T-helper 2 cell treated with Interferon-gamma antibody and Interleukin-4, amounts not matched to agents 100 ng/mL and 5 ng/mL, for 36 hours (primary cell): ENCODE data around the gene PAMR1. TPM values are rescaled to one million over a fixed set of nuclear protein-coding genes. Genes with fewer than 3 reads are reported as not detected.

ENCODE experiments used
- intact Hi-C: fragments of 100-400 bp; cut with micrococcal nuclease; formaldehyde crosslinking; loops from one replicate; pipeline ENCODE4 v1.15.1; 2023
- total RNA-seq: library from RNA; stranded (reverse); gene quantifications from 2 replicates; pipeline ENCODE4 v1.2.3, GENCODE V29; 2022

PAMR1 gene
- total RNA-seq, 1 donor from 2014 or later = not detected

GRCh38 chr11:35459489-35459888 is 65.9 kb downstream of the PAMR1 start:
- intact Hi-C loops = no loop called here

GRCh38 chr11:35458846-35459245 is 66.6 kb downstream of the PAMR1 start:
- intact Hi-C loops = no loop called here

- intact Hi-C loops = no loop called here
Observed at GRCh38 chr11:35454362-35454761, 71.1 kb downstream of the PAMR1 start.

GRCh38 chr11:35436581-35437250 is 88.7 kb downstream of the PAMR1 start:
- intact Hi-C loops = no loop called here

- intact Hi-C loops = no loop called here
Observed at GRCh38 chr11:35433588-35433987, 91.8 kb downstream of the PAMR1 start.

- intact Hi-C loops = no loop called here
Observed at GRCh38 chr11:35432464-35432863, 93.0 kb downstream of the PAMR1 start.

GRCh38 chr11:35427071-35427470 is 98.3 kb downstream of the PAMR1 start:
- intact Hi-C loops = no loop called here

GRCh38 chr11:35426351-35426750 is 99.1 kb downstream of the PAMR1 start:
- intact Hi-C loops = no loop called here

- intact Hi-C loops = no loop called here
Observed at GRCh38 chr11:35425603-35426212, 99.7 kb downstream of the PAMR1 start.

GRCh38 chr11:35424157-35424940 is 101.1 kb downstream of the PAMR1 start:
- intact Hi-C loops = no loop called here

GRCh38 chr11:35420371-35420770 is 105.0 kb downstream of the PAMR1 start:
- intact Hi-C loops = no loop called here

GRCh38 chr11:35419830-35420333 is 105.5 kb downstream of the PAMR1 start:
- intact Hi-C loops = no loop called here

- intact Hi-C loops = no loop called here
Observed at GRCh38 chr11:35419184-35419829, 106.1 kb downstream of the PAMR1 start, which contains the start of gene SLC1A2. Gene SLC1A2 (minus strand): TSS chr11:35419558. CDS start chr11:35418966, 592 bp downstream.

- intact Hi-C loops = no loop called here
Observed at GRCh38 chr11:35418282-35419183, 106.9 kb downstream of the PAMR1 start.

- intact Hi-C loops = no loop called here
Observed at GRCh38 chr11:35415487-35415886, 109.9 kb downstream of the PAMR1 start.

- intact Hi-C loops = no loop called here
Observed at GRCh38 chr11:35414776-35415175, 110.6 kb downstream of the PAMR1 start.

GRCh38 chr11:35414311-35414710 is 111.1 kb downstream of the PAMR1 start:
- intact Hi-C loops = no loop called here

GRCh38 chr11:35413598-35413997 is 111.8 kb downstream of the PAMR1 start:
- intact Hi-C loops = no loop called here

- intact Hi-C loops = no loop called here
Observed at GRCh38 chr11:35412285-35412684, 113.1 kb downstream of the PAMR1 start.

GRCh38 chr11:35407041-35407440 is 118.4 kb downstream of the PAMR1 start:
- intact Hi-C loops = no loop called here

GRCh38 chr11:35404388-35404775 is 121.0 kb downstream of the PAMR1 start:
- intact Hi-C loops = no loop called here
